ENCODE results near the gene TIGIT.

Gene TIGIT

DNA sequence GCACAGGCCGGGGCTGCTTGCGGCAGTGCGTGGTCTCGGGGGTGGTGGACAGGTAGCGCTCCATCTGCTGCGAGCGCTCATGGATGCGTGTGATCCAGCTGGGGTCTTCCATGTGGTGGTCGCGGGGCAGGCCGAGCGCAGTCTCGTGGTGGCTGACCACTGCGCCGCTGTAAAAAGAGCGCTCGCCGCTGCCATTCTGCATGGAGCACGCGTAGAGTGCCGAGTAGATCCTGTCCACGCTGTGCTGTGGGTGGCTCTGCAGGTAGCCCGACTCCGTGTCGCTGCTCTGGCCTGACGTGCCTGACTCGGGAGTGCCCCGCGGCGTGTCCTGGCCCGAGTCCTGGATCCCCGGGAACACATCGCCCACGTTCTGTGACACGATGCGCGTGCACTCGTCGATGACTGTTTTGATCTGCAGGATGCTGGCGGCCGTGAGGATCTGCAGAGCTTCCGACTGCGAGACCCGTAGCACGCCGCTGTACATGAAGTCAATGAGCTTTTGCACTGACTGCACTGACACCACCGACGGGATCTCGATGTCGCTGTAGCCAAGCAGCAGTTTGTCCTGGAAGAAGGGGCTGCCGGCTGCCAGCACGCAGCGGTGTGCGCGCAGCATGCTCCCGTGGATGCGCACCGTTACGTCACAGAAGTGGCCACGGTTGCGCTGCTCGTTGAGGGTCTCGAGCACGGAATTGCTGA lies 57.4 kb downstream of the TIGIT start:
- DNase-seq (ENCODE audit: low read depth, low spot score) = no peak

DNA sequence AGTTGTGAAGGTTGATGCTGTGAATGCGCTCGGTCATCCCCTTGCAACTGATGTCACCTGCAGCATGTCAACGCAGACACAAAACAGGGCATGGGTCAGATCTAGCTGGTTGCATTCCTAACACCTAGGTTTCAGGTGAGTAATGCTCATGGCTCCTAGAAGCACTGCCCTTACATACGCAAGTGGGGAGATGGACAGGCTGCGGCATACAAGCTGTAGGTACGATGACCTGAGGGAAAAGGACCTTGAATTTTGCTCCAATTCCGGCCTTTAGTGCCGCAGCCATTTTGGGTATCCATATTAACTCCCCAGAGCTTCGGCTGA lies 58.0 kb downstream of the TIGIT start:
- no peak for DNase-seq (ENCODE audit: low read depth, low spot score)

DNA sequence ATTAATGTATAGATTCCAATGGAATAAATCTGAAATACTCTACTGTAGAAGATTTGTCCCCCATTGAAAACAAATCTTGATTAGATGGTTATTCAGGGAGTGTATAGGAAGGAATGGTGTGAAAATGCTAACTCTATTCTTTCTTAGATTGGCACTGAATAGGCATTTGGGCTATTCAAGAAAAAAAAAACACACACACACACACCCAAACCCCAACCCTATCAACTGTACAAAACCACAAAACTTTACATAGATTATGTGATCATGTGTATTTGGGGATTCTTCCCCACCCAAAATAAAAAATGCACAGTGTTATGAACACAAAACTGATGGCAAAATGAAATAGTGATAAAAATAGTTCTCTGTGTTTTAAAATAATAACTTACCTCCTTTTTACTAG lies 61.8 kb downstream of the TIGIT start:
- no peak for DNase-seq (ENCODE audit: low read depth, low spot score)

DNA sequence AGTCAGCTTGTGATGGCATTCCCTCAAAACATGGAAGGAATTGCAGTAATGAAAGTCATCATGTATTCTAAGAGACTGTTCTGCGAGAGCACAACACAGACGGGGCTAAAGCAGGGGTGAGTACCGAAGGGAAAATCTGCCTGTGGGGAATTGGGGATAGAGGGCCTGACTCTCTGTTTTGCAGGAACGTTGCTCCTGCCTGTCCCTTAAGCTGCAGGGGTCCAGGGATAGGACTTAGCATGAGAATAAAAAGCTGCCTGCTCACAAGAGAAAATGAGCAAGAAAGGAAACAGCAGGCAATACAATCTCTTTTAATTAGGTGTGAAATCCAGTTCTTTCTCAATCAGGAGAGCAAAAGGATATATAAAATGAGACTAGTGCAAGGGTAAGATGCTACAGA lies 62.2 kb downstream of the TIGIT start:
- no peak for DNase-seq (ENCODE audit: low read depth, low spot score)

DNA sequence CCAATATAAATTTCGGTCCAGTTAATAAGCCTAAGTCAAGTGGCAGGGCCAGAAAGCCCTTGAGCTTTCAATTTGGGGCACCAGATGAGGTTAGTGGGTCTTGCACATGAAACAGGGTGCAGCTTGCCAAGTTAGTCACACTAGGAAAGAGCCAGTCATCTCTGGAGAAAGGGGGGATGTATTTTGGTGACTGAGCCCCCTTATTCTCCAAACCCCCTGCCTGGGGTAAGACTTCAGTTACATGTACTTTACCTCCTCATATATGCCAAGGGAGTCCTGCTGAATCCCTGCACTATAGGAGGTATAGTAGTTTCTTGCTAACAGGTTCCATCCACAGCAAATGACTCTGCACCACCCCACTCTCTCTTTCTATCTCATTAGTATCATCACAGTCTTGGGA lies 62.7 kb downstream of the TIGIT start:
- no peak for DNase-seq (ENCODE audit: low read depth, low spot score)

Data from brain pericyte (primary cell).